WTC11 (cell line): Measurements from ENCODE around the gene CARD11.

Experiments
- CBFB ChIP-seq: sonication (generic); formaldehyde crosslinking; IDR thresholded peaks from 2 replicates; pipeline ENCODE4 v1.8.1; 2022; ENCODE audit warnings: mild to moderate bottlenecking, low read depth, missing genetic modification reagents
- CTCF ChIP-seq: fragments of 200-600 bp; IDR thresholded peaks from 2 replicates; pipeline ENCODE4 v1.8.0; 2022; ENCODE audit warnings: antibody characterized with exemption
- ELF4 ChIP-seq: sonication (generic); formaldehyde crosslinking; IDR thresholded peaks from 2 replicates; pipeline ENCODE4 v1.8.1; 2022; ENCODE audit warnings: low read depth, mild to moderate bottlenecking, moderate library complexity, missing genetic modification reagents
- JUN ChIP-seq: sonication (generic); formaldehyde crosslinking; IDR thresholded peaks from 2 replicates; pipeline ENCODE4 v1.8.0; 2023; ENCODE audit warnings: mild to moderate bottlenecking, missing genetic modification reagents
- NFE2L1 ChIP-seq: sonication (generic); formaldehyde crosslinking; IDR thresholded peaks from 2 replicates; pipeline ENCODE4 v1.8.1; 2023; ENCODE audit warnings: missing genetic modification reagents
- PREB ChIP-seq: sonication (generic); formaldehyde crosslinking; IDR thresholded peaks from 2 replicates; pipeline ENCODE4 v1.8.1; 2022; ENCODE audit warnings: mild to moderate bottlenecking, missing genetic modification reagents, moderate library complexity, borderline replicate concordance
- TF ChIP-seq, protein P1 (sequence below): sonication (generic); formaldehyde crosslinking; IDR thresholded peaks from 2 replicates; pipeline ENCODE4 v1.8.1; 2023; ENCODE audit warnings: mild to moderate bottlenecking, missing genetic modification reagents, moderate library complexity

- TF ChIP-seq PREB (CRISPR knock-in tag) (no peak), ELF4 (CRISPR knock-in tag) (no peak), NFE2L1 (CRISPR knock-in tag) (no peak), CTCF (no peak), JUN (CRISPR knock-in tag) (no peak), CBFB (CRISPR knock-in tag) (no peak)
- TF ChIP-seq, protein P1, sequence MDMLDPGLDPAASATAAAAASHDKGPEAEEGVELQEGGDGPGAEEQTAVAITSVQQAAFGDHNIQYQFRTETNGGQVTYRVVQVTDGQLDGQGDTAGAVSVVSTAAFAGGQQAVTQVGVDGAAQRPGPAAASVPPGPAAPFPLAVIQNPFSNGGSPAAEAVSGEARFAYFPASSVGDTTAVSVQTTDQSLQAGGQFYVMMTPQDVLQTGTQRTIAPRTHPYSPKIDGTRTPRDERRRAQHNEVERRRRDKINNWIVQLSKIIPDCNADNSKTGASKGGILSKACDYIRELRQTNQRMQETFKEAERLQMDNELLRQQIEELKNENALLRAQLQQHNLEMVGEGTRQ (CRISPR knock-in tag) = no peak
Observed at GRCh38 chr7:2894118-2894940, 149.3 kb downstream of the CARD11 start.
